BJ (cell line): ENCODE measurements around the gene ARHGAP21. TPM values are rescaled to one million over a fixed set of nuclear protein-coding genes. Genes with fewer than 3 reads are reported as not detected.

Experiments used
- CTCF ChIA-PET: fragments of 350-600 bp; formaldehyde crosslinking; extraction: SDS; loops from one replicate; lab custom pipeline; 2021; ENCODE audit warnings: antibody characterized with exemption, inconsistent platforms; lab: Yijun Ruan, JAX
- POLR2A ChIA-PET: fragments of 300-600 bp; sonication (Branson Sonifier 250); formaldehyde crosslinking; extraction: SDS; loops from one replicate; lab custom pipeline; 2021; ENCODE audit warnings: antibody characterized with exemption; lab: Charles Lee
- DNase-seq: peaks from one replicate; pipeline ENCODE4 v3.0.0-alpha.2; 2011; ENCODE audit warnings: low read depth
- H3K27me3 ChIP-seq: 2 replicates; pipeline ENCODE4 v1.6.0; 2011; ENCODE audit warnings: low read length; ENCODE audit not compliant: control insufficient read depth, insufficient read depth
- H3K36me3 ChIP-seq: 2 replicates; pipeline ENCODE4 v1.5.1; 2011; ENCODE audit warnings: low read length; ENCODE audit not compliant: control insufficient read depth, insufficient read depth
- H3K4me3 ChIP-seq: 2 replicates; pipeline ENCODE4 v1.5.1; 2011; ENCODE audit warnings: low read depth, mild to moderate bottlenecking, control low read depth, low read length
- CTCF ChIP-seq: IDR thresholded peaks from 2 replicates; pipeline ENCODE4 v1.5.1; 2011; ENCODE audit warnings: low read depth, mild to moderate bottlenecking, control low read depth, inconsistent platforms, low read length, moderate library complexity; ENCODE audit not compliant: insufficient read depth
- polyA plus RNA-seq: library from polyadenylated mRNA; depleted of rRNA; stranded (reverse); fragments of >200 nt; gene quantifications from 2 replicates; pipeline ENCODE4 v1.2.3, GENCODE V29; 2011

Gene ARHGAP21
- polyA plus RNA-seq, 1 experiment = 75.8 TPM

GRCh38 chr10:24643679-24644209 lies 79.9 kb downstream of the ARHGAP21 start:
- DNase-seq = no peak
- ChIA-PET CTCF (interaction anchor here (1.0 to 1.6 kb wide), 6 partner anchors 62 to 438 kb away, joined by 3 to 9 read pairs (median 4); partner anchors contain the start of gene ARHGAP21), POLR2A (no interaction called here)

GRCh38 chr10:24642921-24643678 lies 80.6 kb downstream of the ARHGAP21 start:
- CTCF ChIA-PET = interaction anchor here (0.6 to 2.1 kb wide), 22 partner anchors 10 to 439 kb away, joined by 3 to 9 read pairs (median 3); partner anchors contain the start of gene ARHGAP21
- H3K36me3 ChIP-seq = no peaks in the 10 kb centered on the region
- no peak overlapping the region for H3K4me3 ChIP-seq
- DNase-seq = no peak
- POLR2A ChIA-PET = interaction anchor here (0.8 kb wide), 1 partner anchor 80 kb away, joined by 4 read pairs; the partner anchor contains the start of gene ARHGAP21
- H3K27me3 ChIP-seq = no peaks in the 10 kb centered on the region
- TF ChIP-seq CTCF = peak; percentile 71

More at GRCh38 chr10:24643679-24644209, 79.9 kb downstream of the ARHGAP21 start:
- no peak for TF ChIP-seq CTCF
- H3K27me3 ChIP-seq = no peaks in the 10 kb centered on the region
- no peak overlapping the region for H3K4me3 ChIP-seq
- H3K36me3 ChIP-seq = no peaks in the 10 kb centered on the region

GRCh38 chr10:24639124-24639523 lies 84.6 kb downstream of the ARHGAP21 start:
- no peak overlapping the region for H3K4me3 ChIP-seq
- no peak for DNase-seq
- POLR2A ChIA-PET = no interaction called here
- H3K36me3 ChIP-seq = no peaks in the 10 kb centered on the region
- H3K27me3 ChIP-seq = no peaks in the 10 kb centered on the region
- no peak for TF ChIP-seq CTCF
- CTCF ChIA-PET = no interaction called here

- POLR2A ChIA-PET = no interaction called here
- DNase-seq = no peak
- H3K27me3 ChIP-seq = no peaks in the 10 kb centered on the region
- no peak overlapping the region for H3K4me3 ChIP-seq
- TF ChIP-seq CTCF = no peak
- peaks cover 1% of the 10 kb centered on the region; the same call in 1 of the 2 replicates for H3K36me3 ChIP-seq
- CTCF ChIA-PET = interaction anchor here (1.2 kb wide), 1 partner anchor 17 kb away, joined by 4 read pairs; no protein-coding TSS in a partner anchor
These were observed 97.9 kb downstream of the ARHGAP21 start for GRCh38 chr10:24625778-24626177.

GRCh38 chr10:24623383-24623782 lies 100.3 kb downstream of the ARHGAP21 start:
- DNase-seq = no peak
- POLR2A ChIA-PET = interaction anchor here (0.6 kb wide), 1 partner anchor 1113 kb away, joined by 3 read pairs; no protein-coding TSS in a partner anchor

More at GRCh38 chr10:24623383-24623782, 100.3 kb downstream of the ARHGAP21 start:
- H3K36me3 ChIP-seq = peaks cover 5% of the 10 kb centered on the region; the same call in 1 of the 2 replicates
- H3K4me3 ChIP-seq = no peak overlapping the region
- CTCF ChIA-PET = interaction anchor here (1.1 kb wide), 3 partner anchors 10 to 388 kb away, joined by 3 to 4 read pairs (median 3); no protein-coding TSS in a partner anchor
- no peaks in the 10 kb centered on the region for H3K27me3 ChIP-seq
- no peak for TF ChIP-seq CTCF
